Stromal cell of bone marrow (primary cell): ENCODE results near the gene FAM120A.
A peak's percentile ranks its signal among the peaks of the same experiment; 100 is the strongest.
"Not testable (repeated sequence)": the region's sequence is repeated elsewhere in the genome, so short reads cannot be mapped to it uniquely, and the experiment has no call there.

Experiments used
- DNase-seq: peaks from one replicate; pipeline ENCODE4 v3.0.0-alpha.2; 2012; ENCODE audit warnings: low read depth

Gene FAM120A

GRCh38 chr9:93450945-93451815, at the start of gene FAM120A:
FAM120A (plus strand) TSS chr9:93451685; CDS start chr9:93451916, 231 bp downstream.
- peak; percentile 74 for DNase-seq

GRCh38 chr9:93406371-93406770, 45.1 kb upstream of the FAM120A start:
- DNase-seq: no peak

DNA sequence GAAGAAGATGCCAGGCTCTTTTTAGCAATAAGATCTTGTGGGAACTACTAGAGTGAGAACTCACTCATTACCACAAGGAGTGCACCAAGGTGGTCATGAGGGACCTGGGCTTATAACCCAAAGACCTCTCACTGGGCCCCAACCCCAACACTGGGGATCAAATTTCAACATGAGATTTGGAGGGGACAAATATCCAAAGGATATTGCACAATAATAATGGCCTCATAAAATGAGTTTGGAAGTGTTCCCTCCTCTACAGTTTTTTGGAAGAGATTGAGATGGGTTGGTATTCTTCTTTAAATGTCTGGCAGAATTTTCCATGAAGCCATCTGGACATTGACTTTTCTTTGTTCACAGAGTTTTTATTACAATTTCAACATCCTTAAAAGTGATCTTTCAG, 38.0 kb upstream of the FAM120A start:
- DNase-seq: no peak

DNA sequence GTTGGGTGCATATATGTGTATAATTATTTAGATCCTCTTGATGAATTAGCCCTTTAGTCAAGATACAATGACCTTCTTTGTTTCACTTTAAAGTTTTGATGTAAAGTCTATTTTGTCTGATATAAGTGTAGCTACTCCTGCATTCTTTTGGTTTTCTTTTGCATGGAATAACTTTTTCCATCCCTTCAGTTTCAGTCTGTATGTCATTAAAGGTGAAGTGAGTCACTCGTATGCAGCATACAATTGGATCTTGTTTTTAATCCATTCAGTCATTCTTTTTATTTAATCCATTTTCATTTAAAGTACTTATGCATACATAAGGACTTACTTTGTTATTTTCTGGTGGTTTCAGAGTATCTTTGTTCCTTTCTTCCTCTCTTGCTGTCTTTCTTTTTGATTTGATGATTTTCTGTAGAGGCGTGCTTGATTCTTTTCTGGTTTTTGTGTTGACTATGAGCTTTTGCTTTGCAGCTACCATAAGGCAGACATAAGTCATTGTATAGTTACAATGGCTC, 36.3 kb upstream of the FAM120A start:
- no peak for DNase-seq

DNA sequence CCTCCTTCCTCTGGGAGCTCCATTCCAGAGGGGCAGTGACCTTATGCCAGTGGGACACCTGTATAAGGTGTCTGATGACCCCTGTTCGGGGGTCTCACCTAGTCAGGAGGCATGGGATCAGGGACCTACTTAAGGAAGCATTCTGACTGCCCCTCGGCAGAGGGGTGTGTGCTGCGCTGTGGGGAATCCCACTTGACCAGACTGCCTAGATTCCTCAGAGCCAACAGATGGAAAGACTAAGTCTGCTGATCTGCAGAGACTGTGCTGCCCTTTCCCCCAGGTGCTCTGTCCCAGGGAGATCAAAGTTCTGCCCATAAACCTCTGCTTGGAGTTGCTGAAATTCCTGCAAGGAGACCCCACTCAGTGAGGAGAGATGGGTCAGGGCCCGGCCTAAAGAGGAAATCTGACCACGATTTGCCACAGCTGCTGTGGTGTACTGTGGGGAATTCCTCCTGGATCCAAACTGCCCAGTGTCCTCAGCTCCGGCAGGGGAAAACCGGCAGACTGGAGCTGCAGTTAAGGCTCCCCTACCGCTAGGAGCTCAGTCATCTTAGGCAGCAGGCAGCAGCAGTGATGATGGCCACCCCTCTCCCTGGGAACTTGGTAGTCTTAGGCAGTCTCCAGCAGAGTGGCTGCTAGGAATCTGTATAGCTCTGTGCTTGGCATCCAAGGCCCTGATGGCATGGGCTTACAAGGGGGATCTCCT, 34.8 kb upstream of the FAM120A start:
- no peak for DNase-seq

DNA sequence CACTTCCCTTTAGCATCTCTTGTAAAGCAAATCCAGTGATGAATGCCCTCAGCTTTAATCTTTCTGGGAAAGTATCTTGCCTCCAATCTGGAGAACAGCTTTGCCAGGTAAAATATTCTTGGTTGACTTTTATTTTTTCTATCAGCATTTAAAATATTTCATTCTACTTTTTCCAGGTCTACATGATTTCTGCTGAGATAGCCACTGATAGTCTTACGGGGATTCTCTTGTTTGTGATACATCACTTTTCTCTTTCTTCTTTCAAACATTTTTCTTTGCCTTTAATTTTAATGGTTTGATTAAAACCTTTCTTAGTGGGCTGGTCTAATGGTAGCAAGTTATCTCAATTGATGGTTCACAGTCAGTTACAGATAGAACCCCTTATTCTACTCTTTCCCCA, 33.9 kb upstream of the FAM120A start:
- no peak for DNase-seq

- DNase-seq: no peak
Observed at GRCh38 chr9:93419023-93419422, 32.5 kb upstream of the FAM120A start.

- DNase-seq: no peak
Observed at GRCh38 chr9:93422977-93423616, 28.4 kb upstream of the FAM120A start.

GRCh38 chr9:93427655-93428379, 23.7 kb upstream of the FAM120A start:
- DNase-seq: no peak

- DNase-seq: no peak
Observed at GRCh38 chr9:93431539-93432105, 19.9 kb upstream of the FAM120A start.

DNA sequence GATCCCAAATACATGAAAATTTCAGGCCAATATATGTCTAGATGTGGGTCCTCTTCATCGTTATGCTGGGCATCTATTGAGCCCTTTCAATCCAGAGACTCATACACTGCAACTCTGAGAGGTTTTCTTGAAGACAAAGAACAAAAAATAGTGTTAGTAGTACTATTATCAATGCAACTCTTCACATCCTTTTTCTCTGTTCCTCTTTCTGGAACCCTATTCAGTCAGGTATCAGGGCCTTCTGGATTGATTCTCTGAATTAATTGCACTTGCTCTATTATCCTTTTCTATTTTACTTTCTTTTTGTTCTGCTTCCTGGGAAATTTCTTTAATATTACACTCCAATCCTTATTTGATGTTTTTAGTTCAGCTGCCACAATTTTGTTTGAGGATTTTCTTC, 18.5 kb upstream of the FAM120A start:
- no peak for DNase-seq

- DNase-seq: no peak
Observed at GRCh38 chr9:93434056-93434455, 17.4 kb upstream of the FAM120A start.

- no peak for DNase-seq
Observed at GRCh38 chr9:93435386-93435785, 16.1 kb upstream of the FAM120A start.

DNA sequence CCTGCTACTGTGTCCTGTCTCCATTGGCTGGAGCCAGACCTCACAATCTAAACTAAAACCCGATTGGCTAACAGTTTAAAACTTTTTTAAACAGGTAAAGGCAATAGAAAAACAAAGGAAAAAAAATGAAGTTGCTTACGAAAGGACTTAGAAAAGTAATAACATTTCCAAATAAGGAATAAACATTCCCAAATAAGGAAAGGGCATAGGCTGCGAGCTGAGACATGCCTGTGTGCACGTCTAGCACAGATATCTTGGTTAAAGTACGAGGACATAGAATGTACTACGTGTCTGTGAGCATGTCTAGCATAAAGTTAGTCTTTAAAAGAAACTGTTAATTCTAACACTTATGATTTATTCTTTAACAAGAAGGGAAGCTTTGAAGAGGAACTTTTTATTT, 15.3 kb upstream of the FAM120A start:
- no peak for DNase-seq

- DNase-seq: no peak
Observed at GRCh38 chr9:93436655-93437407, 14.7 kb upstream of the FAM120A start.

- DNase-seq: no peak
Observed at GRCh38 chr9:93437996-93438395, 13.5 kb upstream of the FAM120A start.

- not testable (repeated sequence) for DNase-seq
Observed at GRCh38 chr9:93439301-93439700, 12.2 kb upstream of the FAM120A start.

DNA sequence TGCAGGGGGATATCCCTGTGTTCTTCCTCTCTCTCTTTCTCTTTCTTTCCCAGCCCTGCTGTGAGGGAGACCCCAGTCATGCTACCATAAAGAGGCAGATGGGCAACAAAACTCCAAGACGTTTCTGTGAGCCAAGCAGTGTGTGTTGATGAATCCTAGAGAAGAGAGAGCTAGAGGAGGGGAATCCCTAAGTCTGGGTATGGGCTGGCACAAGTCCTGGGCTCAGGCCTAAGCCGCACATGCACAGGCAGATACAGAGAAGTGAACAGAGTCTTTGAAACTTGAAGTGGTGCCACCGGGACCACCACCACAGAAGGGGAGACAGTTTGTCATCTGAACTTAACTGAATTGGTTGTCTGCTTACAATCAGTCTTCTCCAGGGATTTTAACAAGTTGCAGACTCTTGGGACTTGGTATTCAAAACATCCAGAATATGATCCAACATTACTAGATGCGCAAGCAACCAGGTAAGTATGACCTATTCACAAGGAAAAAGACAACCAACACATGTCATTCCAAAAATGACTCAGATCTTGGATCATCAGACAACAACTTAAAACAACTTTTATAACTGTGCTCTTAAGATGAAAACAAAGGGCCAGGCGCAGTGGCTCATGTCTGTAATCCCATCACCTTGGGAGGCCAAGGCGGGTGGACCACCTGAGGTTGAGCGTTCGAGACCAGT, 10.4 kb upstream of the FAM120A start:
- DNase-seq: no peak

DNA sequence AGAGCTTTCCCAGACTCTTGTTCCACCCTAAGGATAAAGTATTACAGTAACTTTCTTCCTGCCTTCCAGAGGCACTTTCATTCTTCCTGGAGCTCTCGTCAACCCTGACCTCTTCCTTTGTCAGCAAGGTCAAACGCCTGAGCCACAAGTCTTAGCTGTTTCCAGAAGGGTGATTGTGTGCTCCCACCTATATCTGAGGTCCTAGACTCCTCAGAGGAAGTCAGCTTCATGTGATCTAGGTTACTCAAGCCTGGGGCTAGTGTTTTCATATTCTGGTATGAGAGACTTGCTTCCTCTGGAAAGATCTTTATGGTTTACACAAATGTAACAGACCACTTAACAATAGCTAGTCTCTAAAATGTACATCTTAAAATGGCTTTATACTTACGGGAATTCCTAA, 5.4 kb upstream of the FAM120A start:
- DNase-seq: no peak

DNA sequence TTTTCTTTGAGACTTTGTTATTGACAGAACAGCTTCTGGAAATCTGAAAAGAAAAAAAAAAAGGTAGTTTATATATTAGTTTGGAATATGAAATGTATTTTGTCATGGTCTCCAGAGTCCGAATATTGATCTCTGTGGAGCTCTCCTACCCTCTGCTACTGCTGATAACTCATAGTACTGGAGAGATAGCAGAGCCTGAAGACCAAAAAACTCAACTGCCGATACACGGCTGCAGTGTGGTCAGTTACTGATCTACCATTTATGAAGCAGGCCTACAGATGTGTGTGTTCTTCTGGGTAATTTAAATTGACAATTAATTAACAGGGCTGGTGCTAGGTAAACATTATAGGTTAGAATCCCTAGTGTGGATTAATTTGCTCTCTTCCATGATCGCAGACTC, 3.8 kb upstream of the FAM120A start:
- DNase-seq: no peak
